Right atrium auricular region (tissue), 2 donors: ENCODE data around the gene SAG. TPM values are rescaled to one million over a fixed set of nuclear protein-coding genes. Genes with fewer than 3 reads are reported as not detected.

Source experiments
- DNase-seq: peaks from one replicate; pipeline ENCODE4 v3.0.0-alpha.2; 2019; ENCODE audit warnings: low spot score
- H3K27ac ChIP-seq, 2 donors: fragments of 200-600 bp; sonication (generic); 1 replicate in 1 of 2; 2 replicates in 1 of 2; pipeline ENCODE4 v1.5.1; 2016 to 2019
- H3K27me3 ChIP-seq, 2 donors: fragments of 200-600 bp; sonication (generic); one replicate each; pipeline versions ENCODE4 v1.5.1 to v1.6.0; 2017 to 2019
- H3K36me3 ChIP-seq: fragments of 200-600 bp; sonication (generic); one replicate; pipeline ENCODE4 v1.5.1; 2016
- H3K4me1 ChIP-seq, 2 donors: fragments of 200-600 bp; sonication (generic); one replicate each; pipeline versions ENCODE4 v1.5.1 to v1.6.0; 2017 to 2019
- H3K4me3 ChIP-seq, 2 donors: fragments of 200-600 bp; sonication (generic); 1 replicate in 1 of 2; 2 replicates in 1 of 2; pipeline ENCODE4 v1.5.1; 2017 to 2019; ENCODE audit warnings: mild to moderate bottlenecking in 1 of 2, moderate library complexity in 1 of 2
- H3K9me3 ChIP-seq, 2 donors: fragments of 200-600 bp; sonication (generic); one replicate each; pipeline ENCODE4 v1.5.1; 2019
- CTCF ChIP-seq, 2 donors: fragments of 200-600 bp; sonication (generic); IDR thresholded peaks; one replicate each; pipeline ENCODE4 v1.5.1; 2019; ENCODE audit warnings: antibody characterized with exemption in 2 of 2
- total RNA-seq, 2 donors: library from RNA; depleted of rRNA; stranded (reverse); fragments of >200 nt; gene quantifications; one replicate each; pipeline ENCODE4 v1.1.0, GENCODE V29; 2016

The SAG gene
- total RNA-seq = 1 to 10 TPM in 1 of 2 donors, not detected in 1; 2.9 TPM

GRCh38 chr2:233307565-233307964 lies at the start of gene SAG:
Gene SAG, plus strand, starts transcription at chr2:233307816. Its CDS starts 1,374 bp downstream, at chr2:233309190.
- Histone ChIP-seq H3K27me3 (no peaks in the 10 kb centered on the region), H3K36me3 (no peaks in the 10 kb centered on the region), H3K27ac (no peak within 1 kb of the TSS), H3K9me3 (no peaks in the 10 kb centered on the region), H3K4me1 (no peaks in the 10 kb centered on the region), H3K4me3 (no peak within 1 kb of the TSS)
- no peak for DNase-seq
- no peak for TF ChIP-seq CTCF (IDR thresholded peaks at IDR 0.05)

- peaks cover 0 to 11% of the 10 kb centered on the region in 2 donors for H3K4me1 ChIP-seq
- H3K27me3 ChIP-seq = no peaks in the 10 kb centered on the region
- no peak overlapping the region for H3K4me3 ChIP-seq
- peaks cover 41% of the 10 kb centered on the region for H3K36me3 ChIP-seq
- TF ChIP-seq CTCF (IDR thresholded peaks at IDR 0.05) = no peak
- no peaks in the 10 kb centered on the region for H3K9me3 ChIP-seq
- DNase-seq = no peak
- no peak overlapping the region for H3K27ac ChIP-seq
Measured at GRCh38 chr2:233258211-233258610, 49.4 kb upstream of the SAG start.

GRCh38 chr2:233259730-233260129 lies 47.9 kb upstream of the SAG start:
- H3K36me3 ChIP-seq = peaks cover 56% of the 10 kb centered on the region
- H3K9me3 ChIP-seq = no peaks in the 10 kb centered on the region
- no peak for DNase-seq
- no peaks in the 10 kb centered on the region for H3K4me1 ChIP-seq
- TF ChIP-seq CTCF (IDR thresholded peaks at IDR 0.05) = no peak
- H3K27ac ChIP-seq = no peak overlapping the region
- H3K27me3 ChIP-seq = no peaks in the 10 kb centered on the region
- no peak overlapping the region for H3K4me3 ChIP-seq

- Histone ChIP-seq H3K4me3 (no peak overlapping the region), H3K27ac (no peak overlapping the region), H3K27me3 (no peaks in the 10 kb centered on the region), H3K4me1 (no peaks in the 10 kb centered on the region), H3K36me3 (peaks cover 64% of the 10 kb centered on the region), H3K9me3 (no peaks in the 10 kb centered on the region)
- no peak for TF ChIP-seq CTCF (IDR thresholded peaks at IDR 0.05)
- no peak for DNase-seq
Measured at GRCh38 chr2:233260661-233261060, 47.0 kb upstream of the SAG start.

- Histone ChIP-seq H3K9me3 (no peaks in the 10 kb centered on the region), H3K27ac (no peak overlapping the region), H3K4me3 (no peak overlapping the region), H3K4me1 (no peaks in the 10 kb centered on the region), H3K27me3 (no peaks in the 10 kb centered on the region), H3K36me3 (peaks cover 64% of the 10 kb centered on the region)
- DNase-seq = no peak
- no peak for TF ChIP-seq CTCF (IDR thresholded peaks at IDR 0.05)
Measured at GRCh38 chr2:233261819-233262555, 45.6 kb upstream of the SAG start.

GRCh38 chr2:233262562-233262961 lies 45.1 kb upstream of the SAG start:
- Histone ChIP-seq H3K4me1 (no peaks in the 10 kb centered on the region), H3K27ac (no peak overlapping the region), H3K4me3 (no peak overlapping the region), H3K9me3 (no peaks in the 10 kb centered on the region), H3K36me3 (peaks cover 58% of the 10 kb centered on the region), H3K27me3 (no peaks in the 10 kb centered on the region)
- DNase-seq = no peak
- no peak for TF ChIP-seq CTCF (IDR thresholded peaks at IDR 0.05)
